NCI-H2196 treated with DMSO at 0.1 percent for 48 hours (cell line): Measurements from ENCODE around the gene CCNB3.
"Not testable (repeated sequence)": the region's sequence is repeated elsewhere in the genome, so short reads cannot be mapped to it uniquely, and the experiment has no call there.

ENCODE experiments used
- DNase-seq: peaks from one replicate; lab custom pipeline; 2025; ENCODE audit not compliant: unreplicated experiment; lab: John Stamatoyannopoulos, UW

CCNB3 gene, protein sequence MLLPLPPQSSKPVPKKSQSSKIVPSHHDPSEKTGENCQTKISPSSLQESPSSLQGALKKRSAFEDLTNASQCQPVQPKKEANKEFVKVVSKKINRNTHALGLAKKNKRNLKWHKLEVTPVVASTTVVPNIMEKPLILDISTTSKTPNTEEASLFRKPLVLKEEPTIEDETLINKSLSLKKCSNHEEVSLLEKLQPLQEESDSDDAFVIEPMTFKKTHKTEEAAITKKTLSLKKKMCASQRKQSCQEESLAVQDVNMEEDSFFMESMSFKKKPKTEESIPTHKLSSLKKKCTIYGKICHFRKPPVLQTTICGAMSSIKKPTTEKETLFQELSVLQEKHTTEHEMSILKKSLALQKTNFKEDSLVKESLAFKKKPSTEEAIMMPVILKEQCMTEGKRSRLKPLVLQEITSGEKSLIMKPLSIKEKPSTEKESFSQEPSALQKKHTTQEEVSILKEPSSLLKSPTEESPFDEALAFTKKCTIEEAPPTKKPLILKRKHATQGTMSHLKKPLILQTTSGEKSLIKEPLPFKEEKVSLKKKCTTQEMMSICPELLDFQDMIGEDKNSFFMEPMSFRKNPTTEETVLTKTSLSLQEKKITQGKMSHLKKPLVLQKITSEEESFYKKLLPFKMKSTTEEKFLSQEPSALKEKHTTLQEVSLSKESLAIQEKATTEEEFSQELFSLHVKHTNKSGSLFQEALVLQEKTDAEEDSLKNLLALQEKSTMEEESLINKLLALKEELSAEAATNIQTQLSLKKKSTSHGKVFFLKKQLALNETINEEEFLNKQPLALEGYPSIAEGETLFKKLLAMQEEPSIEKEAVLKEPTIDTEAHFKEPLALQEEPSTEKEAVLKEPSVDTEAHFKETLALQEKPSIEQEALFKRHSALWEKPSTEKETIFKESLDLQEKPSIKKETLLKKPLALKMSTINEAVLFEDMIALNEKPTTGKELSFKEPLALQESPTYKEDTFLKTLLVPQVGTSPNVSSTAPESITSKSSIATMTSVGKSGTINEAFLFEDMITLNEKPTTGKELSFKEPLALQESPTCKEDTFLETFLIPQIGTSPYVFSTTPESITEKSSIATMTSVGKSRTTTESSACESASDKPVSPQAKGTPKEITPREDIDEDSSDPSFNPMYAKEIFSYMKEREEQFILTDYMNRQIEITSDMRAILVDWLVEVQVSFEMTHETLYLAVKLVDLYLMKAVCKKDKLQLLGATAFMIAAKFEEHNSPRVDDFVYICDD (N-terminal part only)

DNA sequence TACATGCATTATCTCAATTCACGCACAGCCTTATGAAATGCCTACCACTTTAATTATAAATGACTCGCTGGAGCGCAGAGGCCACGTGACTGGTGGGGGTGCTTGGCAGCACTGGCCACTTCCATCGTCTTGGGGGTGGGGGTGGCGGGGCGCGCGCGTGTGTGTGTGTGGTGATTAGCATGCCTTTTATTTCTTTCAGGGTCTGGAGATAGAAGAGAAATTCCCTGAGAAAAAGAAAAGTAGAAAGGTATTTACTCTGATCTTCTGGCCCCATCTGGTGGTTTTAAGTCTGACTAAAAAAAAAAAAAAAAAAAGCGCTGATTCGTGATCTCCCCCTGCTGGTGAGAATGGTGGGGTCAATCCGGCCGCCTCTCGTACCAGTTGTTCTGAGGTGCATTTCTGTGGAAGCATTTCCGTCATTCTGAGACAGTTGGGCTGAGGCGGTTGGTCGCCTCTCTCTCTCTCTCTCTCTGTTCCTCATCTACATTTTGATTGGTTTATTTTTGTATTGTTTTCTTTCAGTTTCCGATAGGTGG lies at the start of gene CCNB3:
Gene CCNB3, plus strand, starts transcription at position 402 of the 536 bp plus-strand sequence. CDS start 80,399 bp downstream, outside the sequence.
- DNase-seq, result peak; percentile 17

DNA sequence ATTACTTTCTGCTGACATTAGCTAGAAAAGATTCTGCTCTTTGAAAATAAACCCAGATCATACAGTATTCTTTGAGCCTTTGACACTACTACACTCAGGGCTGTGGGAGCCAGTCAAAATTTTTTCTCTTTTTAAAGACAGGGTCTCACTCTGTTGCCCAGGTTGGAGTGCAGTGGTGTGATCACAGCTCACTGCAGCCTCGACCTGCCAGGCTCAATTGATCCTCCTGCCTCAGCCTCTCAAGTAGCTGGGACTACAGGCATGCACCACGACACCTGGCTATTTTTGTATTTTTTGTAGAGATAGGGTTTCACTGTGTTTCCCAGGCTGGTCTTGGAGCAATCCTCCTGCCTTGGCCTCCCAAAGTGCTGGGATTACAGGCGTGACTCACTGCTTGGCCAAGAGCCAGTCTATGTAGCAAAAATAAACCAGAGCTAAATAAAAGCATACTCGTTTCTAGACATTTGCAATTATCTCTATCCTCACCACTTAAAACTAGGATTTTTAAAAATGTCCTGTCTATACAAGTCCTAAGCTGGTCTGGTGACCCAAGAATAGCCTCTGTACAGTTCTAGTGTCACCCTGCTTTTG lies 46.9 kb upstream of the CCNB3 start:
- no peak for DNase-seq

DNA sequence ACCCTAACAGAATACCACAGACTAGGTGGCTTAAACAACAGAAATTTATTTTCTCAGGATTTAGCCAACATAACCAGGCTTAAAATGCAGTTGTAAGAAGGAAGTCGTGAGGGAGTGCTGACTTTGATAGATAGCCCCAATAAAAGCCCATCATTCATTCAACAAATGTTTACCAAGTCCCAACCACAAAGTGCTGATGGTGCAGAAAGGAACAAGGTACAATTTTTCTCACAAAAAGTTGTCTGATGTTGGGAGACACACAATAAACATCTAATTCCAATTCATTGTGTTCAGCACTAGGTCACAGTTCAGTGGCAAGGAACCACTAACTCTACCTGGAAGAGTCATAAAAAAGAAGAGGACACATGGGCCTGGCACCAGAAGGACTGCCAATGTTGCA lies 46.0 kb upstream of the CCNB3 start:
- DNase-seq, result no peak

DNA sequence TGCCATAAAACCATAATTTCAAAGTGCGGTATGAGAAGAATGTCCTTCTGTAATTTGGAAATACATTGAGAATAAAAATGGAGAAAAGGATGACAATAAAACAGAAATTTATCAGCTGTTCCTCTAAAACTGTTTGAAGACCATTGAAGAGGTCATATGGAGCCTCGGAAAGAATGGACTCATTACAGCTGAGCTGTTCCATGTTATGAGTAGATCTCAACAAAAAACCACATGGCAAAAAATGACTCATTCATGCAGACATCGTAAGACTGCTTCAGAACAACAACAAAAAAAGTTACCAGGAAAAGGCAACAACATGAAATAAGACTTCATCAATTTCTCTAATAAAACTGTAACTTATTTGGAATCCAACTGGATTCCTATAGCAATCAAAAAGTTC lies 43.4 kb upstream of the CCNB3 start:
- DNase-seq, result no peak

- no peak for DNase-seq
Observed at GRCh38 chrX:50165727-50166126, 38.8 kb upstream of the CCNB3 start.

DNA sequence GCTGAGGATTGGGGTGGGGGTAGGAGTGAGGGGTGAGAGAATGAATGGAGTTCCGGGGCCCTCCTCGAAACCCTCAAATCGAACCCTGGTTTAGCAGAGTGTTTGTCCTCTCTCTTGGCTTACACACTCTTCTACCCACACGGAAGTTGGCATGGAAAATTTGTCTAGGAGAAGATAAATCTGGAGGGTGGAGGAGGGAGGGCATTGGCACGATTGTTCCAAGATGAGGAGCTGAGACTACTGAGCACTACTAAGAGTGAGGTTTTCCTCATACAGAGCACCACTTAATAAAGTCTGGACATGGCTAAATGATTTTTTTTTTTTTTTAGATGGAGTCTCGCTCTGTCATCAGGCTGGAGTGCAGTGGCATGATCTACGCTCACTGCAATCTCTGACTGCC lies 37.2 kb upstream of the CCNB3 start:
- DNase-seq, result no peak

DNA sequence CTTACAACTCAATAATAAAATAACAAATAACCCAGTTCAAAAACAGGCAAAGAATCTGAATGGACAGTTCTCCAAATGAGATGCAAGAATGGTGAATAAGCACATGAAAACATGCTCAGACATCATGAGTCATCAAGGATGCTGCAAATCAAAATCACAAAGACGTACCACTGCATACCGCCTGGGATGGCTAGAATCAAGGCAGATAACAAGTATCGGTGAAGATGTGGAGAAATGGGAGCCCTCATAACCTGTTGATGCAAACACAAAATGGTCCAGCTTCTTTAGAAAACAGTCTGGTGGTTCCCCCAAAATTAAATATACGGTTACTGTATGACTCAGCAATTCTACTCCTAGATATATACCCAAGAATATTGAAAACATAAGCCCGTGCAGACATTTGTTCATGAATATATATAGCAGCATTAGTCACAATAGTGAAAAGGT lies 36.3 kb upstream of the CCNB3 start:
- no peak for DNase-seq

- no peak for DNase-seq
Observed at GRCh38 chrX:50169717-50170116, 34.8 kb upstream of the CCNB3 start.

- DNase-seq, result no peak
Observed at GRCh38 chrX:50180073-50180940, 24.3 kb upstream of the CCNB3 start.

- DNase-seq, result no peak
Observed at GRCh38 chrX:50183891-50184290, 20.7 kb upstream of the CCNB3 start.

- no peak for DNase-seq
Observed at GRCh38 chrX:50188859-50189600, 15.5 kb upstream of the CCNB3 start.

DNA sequence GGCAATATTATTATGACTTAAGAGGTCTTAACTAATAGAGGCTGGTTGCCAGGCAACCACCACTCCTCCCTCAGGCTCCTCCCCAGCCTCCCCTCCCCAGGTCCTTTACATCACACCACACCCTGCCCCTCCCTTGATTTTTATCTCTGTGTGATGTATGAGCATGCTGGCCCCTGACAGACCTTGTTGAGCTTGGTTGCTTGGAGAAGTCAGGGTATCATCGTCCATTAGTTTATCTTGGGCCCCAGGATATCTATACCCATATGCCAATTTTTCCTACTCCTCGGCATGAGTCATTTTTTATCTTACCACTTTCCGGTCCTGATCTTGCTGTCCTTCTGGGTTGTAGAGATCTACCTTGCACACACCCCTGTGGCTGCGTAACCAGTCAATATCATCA lies 6.2 kb upstream of the CCNB3 start:
- DNase-seq, result no peak

DNA sequence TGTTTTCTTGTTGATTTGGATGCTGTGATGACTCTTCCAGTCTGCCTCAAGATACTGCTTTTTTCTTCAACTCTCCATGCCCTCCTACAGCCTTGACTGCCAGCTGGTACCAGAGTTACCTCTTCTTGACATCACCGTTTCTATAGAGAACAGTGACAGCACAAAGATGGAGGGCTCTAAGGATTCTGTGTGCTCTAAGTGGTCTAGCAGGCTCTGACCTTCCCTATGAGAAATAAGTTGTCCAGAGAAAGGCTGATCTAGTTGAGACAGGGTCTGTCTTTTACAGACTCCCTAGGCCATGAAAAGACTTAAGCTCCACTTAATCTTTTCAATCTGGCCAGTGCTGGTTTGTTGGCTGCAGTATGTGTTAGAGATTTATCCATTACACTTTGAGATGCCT lies 3.7 kb upstream of the CCNB3 start, which contains the start of gene AKAP4:
Gene AKAP4, minus strand, starts transcription at position 101 of the 400 bp plus-strand sequence. CDS start 118 bp downstream, outside the sequence.
- DNase-seq, result no peak

DNA sequence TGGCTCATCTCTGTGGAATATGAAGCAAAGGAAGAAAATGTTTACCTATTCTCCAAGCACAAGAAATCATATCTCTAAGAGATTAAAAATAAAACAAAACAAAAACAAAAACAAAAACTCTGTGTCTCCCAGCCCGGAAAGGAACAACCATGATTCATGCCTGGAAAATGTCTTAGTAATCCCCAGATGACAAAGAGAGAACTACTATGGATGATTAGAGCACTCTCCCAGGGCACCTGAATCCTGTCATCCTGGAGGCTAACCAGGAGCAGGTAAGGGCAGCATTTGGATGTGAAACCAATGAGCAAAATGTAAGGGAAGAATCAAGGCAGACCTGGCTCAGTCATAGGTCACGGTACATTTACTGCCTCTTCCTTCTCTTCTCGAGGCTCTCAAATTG lies 2.0 kb upstream of the CCNB3 start:
- DNase-seq, result no peak

DNA sequence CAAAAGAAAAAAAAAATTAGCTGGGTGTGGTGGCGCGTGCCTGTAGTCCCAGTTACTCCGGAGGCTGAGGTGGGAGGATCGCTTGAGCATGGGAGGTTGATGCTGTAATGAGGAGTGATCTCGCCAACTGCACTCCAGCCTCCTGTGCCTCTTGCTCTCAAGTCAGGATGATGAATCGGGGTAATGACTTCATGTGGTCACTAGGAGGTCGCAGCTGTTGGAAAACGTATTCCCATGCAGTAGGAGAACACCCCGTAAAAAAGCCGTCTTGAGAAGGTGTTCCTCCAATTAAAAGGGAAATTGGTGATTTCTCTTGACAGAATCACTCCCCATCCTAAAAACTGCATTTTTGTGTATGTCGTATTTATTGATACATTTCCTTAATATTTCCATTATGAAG lies 2.2 kb downstream of the CCNB3 start:
- no peak for DNase-seq

DNA sequence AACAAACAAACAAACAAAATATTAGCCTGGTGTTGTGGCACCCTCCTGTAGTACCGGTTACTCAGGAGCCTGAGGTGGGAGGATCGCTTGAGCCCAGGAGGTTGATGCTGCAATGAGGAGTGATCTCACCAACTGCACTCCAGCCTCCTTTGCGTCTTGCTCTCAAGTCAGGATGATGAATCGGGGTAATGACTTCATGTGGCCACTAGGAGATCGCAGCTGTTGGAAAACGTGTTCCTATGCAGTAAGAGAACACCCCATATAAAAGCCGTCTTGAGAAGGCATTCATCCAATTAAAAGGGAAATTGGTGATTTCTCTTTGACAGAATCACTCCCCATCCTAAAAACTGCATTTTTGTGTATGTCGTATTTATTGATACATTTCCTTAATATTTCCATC lies 6.9 kb downstream of the CCNB3 start:
- DNase-seq, result no peak

DNA sequence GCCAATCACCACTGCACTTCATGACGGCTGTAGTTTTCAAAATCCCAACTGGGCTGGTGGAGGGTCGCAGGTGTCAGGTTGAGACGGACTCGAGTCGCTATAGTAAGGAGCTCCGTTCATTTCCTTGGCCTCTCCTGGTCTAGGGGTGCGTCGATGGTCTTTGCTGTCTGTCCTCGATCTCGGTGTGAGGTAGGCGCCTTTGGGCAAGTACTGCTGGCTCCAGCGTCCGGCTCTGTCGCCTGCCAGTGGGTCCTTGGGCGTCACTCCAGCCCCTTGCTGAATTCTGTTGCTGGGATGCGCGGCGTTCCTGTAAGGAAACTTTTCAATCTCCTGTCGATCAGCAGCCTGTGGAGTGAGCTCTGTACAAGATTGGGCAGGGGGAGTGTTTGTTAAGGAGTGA lies 76.7 kb downstream of the CCNB3 start:
- no peak for DNase-seq

GRCh38 chrX:50327235-50327634 lies 122.7 kb downstream of the CCNB3 start:
- DNase-seq, result no peak

- not testable (repeated sequence) for DNase-seq
Observed at GRCh38 chrX:50332668-50333067, 128.1 kb downstream of the CCNB3 start.
